Upper lobe of left lung (tissue), 6 donors: Measurements from ENCODE around the gene ZAR1. TPM values are rescaled to one million over a fixed set of nuclear protein-coding genes. Genes with fewer than 3 reads are reported as not detected.

Experiments used
- ATAC-seq, 2 donors: fragments of 200-7000 bp; cut with Tn5 transposase; one replicate each; pipeline ENCODE4 v1.9.1; 2022; ENCODE audit warnings: mild to moderate bottlenecking in 2 of 2, moderate library complexity in 2 of 2; ENCODE audit not compliant: low FRiP score in 2 of 2
- DNase-seq, 2 donors: peaks; one replicate each; pipeline ENCODE4 v3.0.0-alpha.2; 2019 to 2020
- H3K27ac ChIP-seq, 4 donors: fragments of 200-600 bp; sonication (generic); one replicate each; pipeline ENCODE4 v1.5.1; 2016 to 2019
- H3K27me3 ChIP-seq, 4 donors: fragments of 200-600 bp; sonication (generic); one replicate each; pipeline ENCODE4 v1.5.1; 2017 to 2019
- H3K36me3 ChIP-seq, 4 donors: fragments of 200-600 bp; sonication (generic); one replicate each; pipeline ENCODE4 v1.5.1; 2016 to 2019
- H3K4me1 ChIP-seq, 4 donors: fragments of 200-600 bp; sonication (generic); one replicate each; pipeline ENCODE4 v1.5.1; 2018 to 2019
- H3K4me3 ChIP-seq, 4 donors: fragments of 200-600 bp; sonication (generic); one replicate each; pipeline ENCODE4 v1.5.1; 2017 to 2019; ENCODE audit warnings: mild to moderate bottlenecking in 2 of 4, moderate library complexity in 1 of 4
- H3K9me3 ChIP-seq, 4 donors: fragments of 200-600 bp; sonication (generic); one replicate each; pipeline ENCODE4 v1.5.1; 2018 to 2019
- CTCF ChIP-seq, 6 experiments: fragments of 450-650 bp in 4 of 6; fragments of 200-600 bp in 2 of 6; sonication (generic) in 2 of 6; IDR thresholded peaks; one replicate each; pipeline ENCODE4 v1.5.1; 2016 to 2019; ENCODE audit warnings: antibody characterized with exemption in 6 of 6
- EP300 ChIP-seq, 4 donors: sonication (generic); formaldehyde crosslinking; IDR thresholded peaks; one replicate each; pipeline ENCODE4 v1.5.1; 2017; ENCODE audit warnings: antibody characterized with exemption in 4 of 4, control low read depth in 2 of 4
- POLR2A ChIP-seq, 4 donors: fragments of 450-650 bp; IDR thresholded peaks; one replicate each; pipeline ENCODE4 v1.5.1; 2016 to 2017; ENCODE audit warnings: antibody characterized with exemption in 4 of 4, mild to moderate bottlenecking in 2 of 4
- POLR2AphosphoS5 ChIP-seq, 2 donors: sonication (generic); formaldehyde crosslinking; IDR thresholded peaks; one replicate each; pipeline ENCODE4 v1.5.1; 2017; ENCODE audit warnings: antibody characterized with exemption in 2 of 2
- WGBS, 2 donors: methylation state at CpG; one replicate each; pipeline ENCODE4 v1.1.5; 2017 to 2018; 5-methylcytosine and 5-hydroxymethylcytosine counted together
- total RNA-seq, 6 donors: library from RNA; depleted of rRNA in 4 of 6; stranded (reverse); fragments of >200 nt in 4 of 6; gene quantifications; one replicate each; pipeline versions ENCODE4 v1.1.0 to v1.2.1, GENCODE V29; 2016 to 2021
- donor health status: DM: no; HTN: no; CAD: no; lungs with moderate emphysema.
- donor health status: DM: no; HTN: yes; CAD: no; lungs with severe emphysema.

Gene ZAR1
- total RNA-seq, 6 donors from 2014 or later: 0.29 to 6.3 (median 0.34) TPM; not detected in 1

GRCh38 chr4:48475770-48476169, 14.3 kb upstream of the ZAR1 start:
- no peaks in the 10 kb centered on the region for H3K4me1 ChIP-seq
- H3K27me3 ChIP-seq: no peaks in the 10 kb centered on the region
- ATAC-seq (no peak), DNase-seq (no peak)
- no peak overlapping the region for H3K27ac ChIP-seq
- H3K4me3 ChIP-seq: no peak overlapping the region
- H3K36me3 ChIP-seq: no peaks in the 10 kb centered on the region
- no peaks in the 10 kb centered on the region for H3K9me3 ChIP-seq
- TF ChIP-seq POLR2A (IDR thresholded peaks at IDR 0.05) (no peak), CTCF (IDR thresholded peaks at IDR 0.05) (no peak), EP300 (IDR thresholded peaks at IDR 0.05) (no peak), POLR2AphosphoS5 (IDR thresholded peaks at IDR 0.05) (no peak)
- WGBS, 2 donors: 91 to 94% methylated on average over 6 of the region's 6 CpGs

- Histone ChIP-seq H3K4me1 (peaks cover 0 to 5% (median 3%) of the 10 kb centered on the region in 4 donors), H3K27ac (no peak overlapping the region), H3K4me3 (no peak overlapping the region), H3K27me3 (peaks cover 0 to 7% (median 3%) of the 10 kb centered on the region in 4 donors), H3K36me3 (no peaks in the 10 kb centered on the region), H3K9me3 (no peaks in the 10 kb centered on the region)
- no peak for ATAC-seq
- WGBS, 2 donors: 69 to 83% methylated on average over 2 of the region's 2 CpGs
- DNase-seq: no peak
- no peak for TF ChIP-seq EP300 (IDR thresholded peaks at IDR 0.05)
- no peak for TF ChIP-seq CTCF (IDR thresholded peaks at IDR 0.05)
- no peak for TF ChIP-seq POLR2AphosphoS5 (IDR thresholded peaks at IDR 0.05)
- no peak for TF ChIP-seq POLR2A (IDR thresholded peaks at IDR 0.05)
Observed at GRCh38 chr4:48478273-48478672, 11.8 kb upstream of the ZAR1 start.

GRCh38 chr4:48481581-48481980, 8.5 kb upstream of the ZAR1 start:
- Histone ChIP-seq H3K27me3 (peaks cover 3 to 22% (median 16%) of the 10 kb centered on the region in 4 donors), H3K27ac (no peak overlapping the region), H3K4me3 (no peak overlapping the region), H3K9me3 (no peaks in the 10 kb centered on the region), H3K36me3 (no peaks in the 10 kb centered on the region), H3K4me1 (peaks cover 10 to 16% (median 11%) of the 10 kb centered on the region in 4 donors)
- no peak for DNase-seq
- 84 to 94% methylated on average over 1 of the region's 1 CpG for WGBS, 2 donors
- no peak for TF ChIP-seq POLR2AphosphoS5 (IDR thresholded peaks at IDR 0.05)
- no peak for TF ChIP-seq POLR2A (IDR thresholded peaks at IDR 0.05)
- no peak for TF ChIP-seq CTCF (IDR thresholded peaks at IDR 0.05)
- no peak for TF ChIP-seq EP300 (IDR thresholded peaks at IDR 0.05)
- no peak for ATAC-seq

- Histone ChIP-seq H3K36me3 (no peaks in the 10 kb centered on the region), H3K9me3 (no peaks in the 10 kb centered on the region), H3K27me3 (peaks cover 3 to 22% (median 16%) of the 10 kb centered on the region in 4 donors), H3K27ac (no peak within 1 kb of the TSS), H3K4me3 (peak within 1 kb of the TSS in 3 of 4 donors; percentile 41 to 50 (median 49)), H3K4me1 (peaks cover 10 to 16% (median 11%) of the 10 kb centered on the region in 4 donors)
- TF ChIP-seq POLR2AphosphoS5 (IDR thresholded peaks at IDR 0.05) (no peak), CTCF (IDR thresholded peaks at IDR 0.05) (no peak), POLR2A (IDR thresholded peaks at IDR 0.05) (no peak), EP300 (IDR thresholded peaks at IDR 0.05) (no peak)
- peak in 1 of 2 donors; percentile 88 for DNase-seq
- ATAC-seq: peak in 1 of 2 donors; percentile 70
- WGBS, 2 donors: 2 to 39% methylated on average over 3 to 16 of the region's 85 CpGs
Observed at GRCh38 chr4:48483006-48483776, 6.9 kb upstream of the ZAR1 start, which contains the start of gene SLC10A4. Gene SLC10A4 (plus strand): TSS chr4:48483343. CDS start chr4:48483562, 219 bp downstream.
